GM12878 (cell line): ENCODE measurements around the gene PDE3B. TPM values are rescaled to one million over a fixed set of nuclear protein-coding genes. Genes with fewer than 3 reads are reported as not detected.

Experiments
- ATAC-seq: fragments of 200-7000 bp; cut with Tn5 transposase; 3 replicates; pipeline ENCODE4 v1.9.1; 2020; ENCODE audit warnings: mild to moderate bottlenecking, moderate library complexity
- BruUV-seq: library from RNA; stranded (reverse); fragments of 400-500 nt; replicated peaks from 2 replicates; lab custom pipeline; 2021; lab: Mats Ljungman, UMichigan
- CTCF ChIA-PET: fragments of 300-600 bp; sonication (Branson Sonifier 250); formaldehyde crosslinking; extraction: SDS; loops from one replicate; lab custom pipeline; 2021; ENCODE audit warnings: inconsistent platforms; lab: Yijun Ruan, JAX
- POLR2A ChIA-PET: fragments of 350-600 bp; formaldehyde crosslinking; extraction: SDS; loops from one replicate; lab custom pipeline; 2021; ENCODE audit warnings: inconsistent platforms; lab: Charles Lee
- RAD21 ChIA-PET: fragments of 300-600 bp; sonication (Branson Sonifier 250); formaldehyde crosslinking; loops from one replicate; lab custom pipeline; 2023; ENCODE audit warnings: antibody characterized with exemption; ENCODE audit not compliant: unreplicated experiment; lab: Charles Lee
- SMC1A ChIA-PET: fragments of 300-600 bp; sonication (Branson Sonifier 250); formaldehyde crosslinking; loops from one replicate; lab custom pipeline; 2023; ENCODE audit not compliant: unreplicated experiment, uncharacterized antibody; lab: Charles Lee
- DNase-seq: peaks from one replicate; pipeline ENCODE4 v3.0.0-alpha.2; 2011; ENCODE audit warnings: low read depth, low spot score
- FAIRE-seq: peaks from 3 replicates; lab custom pipeline; 2011; peaks lifted over from hg19 to GRCh38; lab: Jason Lieb, UNC
- H2AFZ ChIP-seq: 2 replicates; pipeline ENCODE4 v1.6.0; 2011; ENCODE audit warnings: low read depth, low read length, control low read depth; ENCODE audit not compliant: control insufficient read depth
- H3K27ac ChIP-seq: 2 replicates; pipeline ENCODE4 v1.5.1; 2011; ENCODE audit warnings: control low read depth; ENCODE audit not compliant: control insufficient read depth, insufficient read depth
- H3K27me3 ChIP-seq, 2 experiments: replicated peaks in 1 of 2; 2 replicates each; pipeline versions ENCODE4 v1.6.0 to v1.6.1; 2011; ENCODE audit warnings: low read length in 1 of 2; ENCODE audit not compliant: control insufficient read depth in 2 of 2, insufficient read depth in 2 of 2
- H3K36me3 ChIP-seq, 2 experiments: 2 replicates each; pipeline ENCODE4 v1.5.1; 2011; ENCODE audit warnings: low read length in 1 of 2; ENCODE audit not compliant: control insufficient read depth in 2 of 2, insufficient read depth in 2 of 2
- H3K4me1 ChIP-seq: 2 replicates; pipeline ENCODE4 v1.6.1; 2011; ENCODE audit warnings: mild to moderate bottlenecking, low read length, moderate library complexity, mixed read lengths; ENCODE audit not compliant: control insufficient read depth, insufficient read depth
- H3K4me2 ChIP-seq: 2 replicates; pipeline ENCODE4 v1.6.0; 2011; ENCODE audit warnings: control low read depth; ENCODE audit not compliant: control insufficient read depth, insufficient read depth
- H3K4me3 ChIP-seq: fragments of 200-600 bp; sonication (generic); 2 replicates; pipeline ENCODE4 v1.5.1; 2016
- H3K79me2 ChIP-seq: 2 replicates; pipeline ENCODE4 v1.6.0; 2011; ENCODE audit warnings: low read length; ENCODE audit not compliant: control insufficient read depth, insufficient read depth
- H3K9ac ChIP-seq: 2 replicates; pipeline ENCODE4 v1.8.0; 2011; ENCODE audit warnings: low read length, control low read depth, mixed read lengths; ENCODE audit not compliant: control insufficient read depth, insufficient read depth
- H3K9me3 ChIP-seq: replicated peaks from 3 replicates; pipeline ENCODE4 v1.5.1; 2011; ENCODE audit warnings: mild to moderate bottlenecking, low read length; ENCODE audit not compliant: control insufficient read depth, insufficient read depth
- H4K20me1 ChIP-seq: 2 replicates; pipeline ENCODE4 v1.6.0; 2011; ENCODE audit not compliant: control insufficient read depth, insufficient read depth
- CHD4 ChIP-seq: fragments of 200-600 bp; sonication (generic); IDR thresholded peaks from 2 replicates; pipeline ENCODE4 v1.6.1; 2016; ENCODE audit warnings: mild to moderate bottlenecking
- IKZF1 ChIP-seq: fragments of 450-650 bp; conservative IDR thresholded peaks from 2 replicates; pipeline ENCODE4 v1.6.1; 2017; ENCODE audit warnings: antibody characterized with exemption, mild to moderate bottlenecking
- IRF5 ChIP-seq: fragments of 450-650 bp; IDR thresholded peaks from 2 replicates; pipeline ENCODE4 v1.6.1; 2017; ENCODE audit warnings: borderline replicate concordance
- NFYA ChIP-seq: IDR thresholded peaks from 2 replicates; pipeline ENCODE4 v1.6.1; 2011; ENCODE audit warnings: low read depth, mild to moderate bottlenecking, low read length, improper control_type of control experiment, borderline replicate concordance
- REST ChIP-seq: IDR thresholded peaks from 2 replicates; pipeline ENCODE4 v1.6.1; 2012; ENCODE audit warnings: mild to moderate bottlenecking, low read depth, low read length
- SIX5 ChIP-seq: IDR thresholded peaks from 2 replicates; pipeline ENCODE4 v1.6.1; 2011; ENCODE audit warnings: mild to moderate bottlenecking, low read depth, low read length, moderate library complexity; ENCODE audit not compliant: severe bottlenecking
- SREBF1 ChIP-seq: IDR thresholded peaks from 2 replicates; pipeline ENCODE4 v1.6.1; 2012; ENCODE audit warnings: mild to moderate bottlenecking, low read length
- SREBF2 ChIP-seq: IDR thresholded peaks from 2 replicates; pipeline ENCODE4 v1.6.1; 2012; ENCODE audit warnings: mild to moderate bottlenecking, low read length
- TCF7 ChIP-seq: IDR thresholded peaks from 2 replicates; pipeline ENCODE4 v1.6.1; 2014; ENCODE audit warnings: antibody characterized with exemption, borderline replicate concordance
- YY1 ChIP-seq: IDR thresholded peaks from 2 replicates; pipeline ENCODE4 v1.6.1; 2011; ENCODE audit warnings: low read depth, mild to moderate bottlenecking, low read length
- WGBS: methylation state at CpG from one replicate; pipeline ENCODE4 v1.1.6; 2016; ENCODE audit warnings: low lambda C conversion rate; ENCODE audit not compliant: insufficient replicate concordance, insufficient coverage; ENCODE audit errors: missing lambda C conversion rate; 5-methylcytosine and 5-hydroxymethylcytosine counted together
- in situ Hi-C: fragments of 300-500 bp; cut with MboI; formaldehyde crosslinking; loops from 9 replicates; pipeline ENCODE4 v1.14.3; 2018; ENCODE audit warnings: mixed read lengths
- intact Hi-C: fragments of 100-400 bp; cut with micrococcal nuclease; formaldehyde crosslinking; loops from one replicate; pipeline ENCODE4 v1.14.2; 2022; ENCODE audit not compliant: unreplicated experiment
- polyA plus RNA-seq, 11 experiments: library from polyadenylated mRNA; depleted of rRNA in 4 of 11; unstranded in 6 of 11; stranded (reverse) in 5 of 11; fragments of >200 nt; fragmentation: Nextera tagmentation in 4 of 11; fragmentation: Illumina TruSeq in 1 of 11; extraction: Ambion mirVana in 4 of 11; extraction: Trizol in 1 of 11; gene quantifications; 1 replicate in 1 of 11; 2 replicates in 10 of 11; pipeline versions ENCODE4 v1.2.1 to v1.2.3, GENCODE V29; 2011 to 2016; ENCODE audit warnings: inconsistent platforms in 2 of 11, missing spikeins in 2 of 11, low read depth in 1 of 11
- total RNA-seq, 4 experiments: library from RNA; depleted of rRNA in 3 of 4; stranded (reverse); fragments of >200 nt in 3 of 4; fragmentation: Illumina TruSeq in 1 of 4; extraction: Trizol in 1 of 4; gene quantifications; 2 replicates each; pipeline versions ENCODE4 v1.2.1 to v1.2.3, GENCODE V29; 2013 to 2021
- TF ChIP-seq, protein P1 (sequence below): fragments of 450-650 bp; formaldehyde crosslinking; IDR thresholded peaks from 2 replicates; pipeline ENCODE4 v1.4.0; 2020; ENCODE audit warnings: mild to moderate bottlenecking, moderate library complexity

PDE3B gene
- total and polyA plus RNA-seq, 10 of the 15 experiments (the other 5 are each of a cell fraction or from before 2014, with no cell fraction given) = 0.04 to 3.1 (median 1.9) TPM

- POLR2A ChIA-PET = no interaction called here
- TF ChIP-seq SIX5 = no peak
- TF ChIP-seq NFYA = no peak
- no peak for TF ChIP-seq YY1
- TF ChIP-seq, protein P1, sequence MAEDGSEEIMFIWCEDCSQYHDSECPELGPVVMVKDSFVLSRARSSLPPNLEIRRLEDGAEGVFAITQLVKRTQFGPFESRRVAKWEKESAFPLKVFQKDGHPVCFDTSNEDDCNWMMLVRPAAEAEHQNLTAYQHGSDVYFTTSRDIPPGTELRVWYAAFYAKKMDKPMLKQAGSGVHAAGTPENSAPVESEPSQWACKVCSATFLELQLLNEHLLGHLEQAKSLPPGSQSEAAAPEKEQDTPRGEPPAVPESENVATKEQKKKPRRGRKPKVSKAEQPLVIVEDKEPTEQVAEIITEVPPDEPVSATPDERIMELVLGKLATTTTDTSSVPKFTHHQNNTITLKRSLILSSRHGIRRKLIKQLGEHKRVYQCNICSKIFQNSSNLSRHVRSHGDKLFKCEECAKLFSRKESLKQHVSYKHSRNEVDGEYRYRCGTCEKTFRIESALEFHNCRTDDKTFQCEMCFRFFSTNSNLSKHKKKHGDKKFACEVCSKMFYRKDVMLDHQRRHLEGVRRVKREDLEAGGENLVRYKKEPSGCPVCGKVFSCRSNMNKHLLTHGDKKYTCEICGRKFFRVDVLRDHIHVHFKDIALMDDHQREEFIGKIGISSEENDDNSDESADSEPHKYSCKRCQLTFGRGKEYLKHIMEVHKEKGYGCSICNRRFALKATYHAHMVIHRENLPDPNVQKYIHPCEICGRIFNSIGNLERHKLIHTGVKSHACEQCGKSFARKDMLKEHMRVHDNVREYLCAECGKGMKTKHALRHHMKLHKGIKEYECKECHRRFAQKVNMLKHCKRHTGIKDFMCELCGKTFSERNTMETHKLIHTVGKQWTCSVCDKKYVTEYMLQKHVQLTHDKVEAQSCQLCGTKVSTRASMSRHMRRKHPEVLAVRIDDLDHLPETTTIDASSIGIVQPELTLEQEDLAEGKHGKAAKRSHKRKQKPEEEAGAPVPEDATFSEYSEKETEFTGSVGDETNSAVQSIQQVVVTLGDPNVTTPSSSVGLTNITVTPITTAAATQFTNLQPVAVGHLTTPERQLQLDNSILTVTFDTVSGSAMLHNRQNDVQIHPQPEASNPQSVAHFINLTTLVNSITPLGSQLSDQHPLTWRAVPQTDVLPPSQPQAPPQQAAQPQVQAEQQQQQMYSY (CRISPR knock-in tag) = no peak
- TF ChIP-seq SREBF1 = no peak
- TF ChIP-seq TCF7 = no peak
- no peak for TF ChIP-seq IKZF1
- no peak for TF ChIP-seq IRF5
- TF ChIP-seq REST = no peak
- no peak for TF ChIP-seq CHD4
- no peak for TF ChIP-seq SREBF2
- SMC1A ChIA-PET = no interaction called here
- RAD21 ChIA-PET = no interaction called here
- H3K4me3 ChIP-seq = no peak overlapping the region
- no peak overlapping the region for H3K27ac ChIP-seq
- no peak for DNase-seq
- ATAC-seq = no peak
- H3K79me2 ChIP-seq = no peaks in the 10 kb centered on the region
- no peaks in the 10 kb centered on the region for H3K36me3 ChIP-seq
- WGBS = 100% methylated on average over 1 of the region's 1 CpG
- in situ Hi-C loops (no loop called here), intact Hi-C loops (no loop called here)
- no peak overlapping the region for H3K9ac ChIP-seq
- H3K27me3 ChIP-seq = no peaks in the 10 kb centered on the region
- H3K4me2 ChIP-seq = no peak overlapping the region
- H3K4me1 ChIP-seq = no peaks in the 10 kb centered on the region
- BruUV-seq = no TSS peak
- no peak overlapping the region for H2AFZ ChIP-seq
- FAIRE-seq = no peak
- no peaks in the 10 kb centered on the region for H3K9me3 ChIP-seq
- CTCF ChIA-PET = no interaction called here
- H4K20me1 ChIP-seq = no peaks in the 10 kb centered on the region
Observed at GRCh38 chr11:14609902-14610301, 33.7 kb upstream of the PDE3B start.
